ENCODE results near the gene RBM14. TPM values are rescaled to one million over a fixed set of nuclear protein-coding genes. Genes with fewer than 3 reads are reported as not detected.
A peak's percentile ranks its signal among the peaks of the same experiment; 100 is the strongest.

The RBM14 gene
- total and polyA plus RNA-seq, 8 donors: 24.4 to 61.6 (median 36.0) TPM

DNA sequence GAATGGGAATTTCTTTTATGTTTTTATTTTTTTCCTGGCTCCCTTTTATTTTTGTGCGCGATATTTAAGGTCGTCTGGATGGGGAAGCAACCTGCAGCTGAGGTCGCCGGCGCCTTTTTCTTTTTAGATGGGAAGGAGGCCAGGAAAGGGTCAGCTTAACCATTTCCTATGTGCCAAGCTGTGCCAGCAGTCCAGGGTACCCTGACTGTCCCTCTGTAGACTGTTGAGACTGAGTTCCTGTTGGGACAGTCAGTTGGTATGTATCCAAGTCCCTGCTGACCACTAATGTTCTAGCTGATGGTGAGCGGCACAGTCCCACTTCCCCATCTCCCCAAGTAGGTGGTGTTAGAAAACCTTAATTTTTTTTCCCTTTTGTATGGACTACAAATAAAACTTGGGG is 10.5 kb downstream of the RBM14 start:
- Histone ChIP-seq H3K9me3 (no peaks in the 10 kb centered on the region), H3K27ac (no peak overlapping the region), H3K27me3 (no peaks in the 10 kb centered on the region), H3K36me3 (peaks cover 8 to 36% (median 33%) of the 10 kb centered on the region in 3 donors), H3K4me1 (peaks cover 4 to 13% (median 6%) of the 10 kb centered on the region in 3 donors), H3K4me3 (no peak overlapping the region)
- TF ChIP-seq, protein P1, sequence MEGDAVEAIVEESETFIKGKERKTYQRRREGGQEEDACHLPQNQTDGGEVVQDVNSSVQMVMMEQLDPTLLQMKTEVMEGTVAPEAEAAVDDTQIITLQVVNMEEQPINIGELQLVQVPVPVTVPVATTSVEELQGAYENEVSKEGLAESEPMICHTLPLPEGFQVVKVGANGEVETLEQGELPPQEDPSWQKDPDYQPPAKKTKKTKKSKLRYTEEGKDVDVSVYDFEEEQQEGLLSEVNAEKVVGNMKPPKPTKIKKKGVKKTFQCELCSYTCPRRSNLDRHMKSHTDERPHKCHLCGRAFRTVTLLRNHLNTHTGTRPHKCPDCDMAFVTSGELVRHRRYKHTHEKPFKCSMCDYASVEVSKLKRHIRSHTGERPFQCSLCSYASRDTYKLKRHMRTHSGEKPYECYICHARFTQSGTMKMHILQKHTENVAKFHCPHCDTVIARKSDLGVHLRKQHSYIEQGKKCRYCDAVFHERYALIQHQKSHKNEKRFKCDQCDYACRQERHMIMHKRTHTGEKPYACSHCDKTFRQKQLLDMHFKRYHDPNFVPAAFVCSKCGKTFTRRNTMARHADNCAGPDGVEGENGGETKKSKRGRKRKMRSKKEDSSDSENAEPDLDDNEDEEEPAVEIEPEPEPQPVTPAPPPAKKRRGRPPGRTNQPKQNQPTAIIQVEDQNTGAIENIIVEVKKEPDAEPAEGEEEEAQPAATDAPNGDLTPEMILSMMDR (IDR thresholded peaks at IDR 0.05): no peak
- WGBS, 2 donors: 80 to 88% methylated on average over 7 of the region's 7 CpGs
- intact Hi-C loops (cut with DNase I): no loop called here
- FAIRE-seq (no peak), ATAC-seq (peak in 1 of 4 donors; percentile 33), DNase-seq (no peak)

DNA sequence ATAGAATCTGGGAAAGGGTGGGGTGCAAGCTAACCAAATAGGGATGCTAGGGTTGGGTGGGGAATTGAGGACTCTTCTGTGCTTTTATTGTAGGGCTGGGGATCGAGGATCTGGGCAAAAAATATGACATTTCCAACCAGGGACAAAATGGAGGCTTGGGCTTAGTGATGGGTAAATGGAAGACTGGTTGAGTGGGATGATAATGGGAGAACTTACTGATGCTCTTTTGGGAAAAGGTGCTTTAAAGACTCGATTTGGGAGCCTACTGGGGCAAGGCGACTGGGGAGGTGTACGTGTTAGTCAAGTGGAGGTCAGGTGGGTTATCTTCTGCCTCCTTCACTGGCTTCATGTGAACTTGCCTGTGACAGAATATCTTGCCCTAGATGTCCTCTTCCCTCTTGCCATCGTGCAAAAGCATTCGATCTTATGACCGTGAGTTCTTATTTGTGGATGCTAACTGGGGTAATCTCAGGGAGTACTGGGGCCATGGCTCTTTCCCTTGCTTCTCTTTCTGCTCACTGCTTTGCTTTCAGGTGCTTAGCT is 11.7 kb downstream of the RBM14 start:
- Histone ChIP-seq H3K36me3 (peaks cover 8 to 36% (median 33%) of the 10 kb centered on the region in 3 donors), H3K27me3 (no peaks in the 10 kb centered on the region), H3K27ac (no peak overlapping the region), H3K4me1 (peaks cover under 1 to 5% (median 1%) of the 10 kb centered on the region in 3 donors), H3K9me3 (no peaks in the 10 kb centered on the region), H3K4me3 (no peak overlapping the region)
- FAIRE-seq (no peak), DNase-seq (no peak), ATAC-seq (no peak)
- TF ChIP-seq, protein P1 (IDR thresholded peaks at IDR 0.05): no peak
- intact Hi-C loops (cut with DNase I): no loop called here
- 87 to 92% methylated on average over 7 of the region's 7 CpGs for WGBS, 2 donors

DNA sequence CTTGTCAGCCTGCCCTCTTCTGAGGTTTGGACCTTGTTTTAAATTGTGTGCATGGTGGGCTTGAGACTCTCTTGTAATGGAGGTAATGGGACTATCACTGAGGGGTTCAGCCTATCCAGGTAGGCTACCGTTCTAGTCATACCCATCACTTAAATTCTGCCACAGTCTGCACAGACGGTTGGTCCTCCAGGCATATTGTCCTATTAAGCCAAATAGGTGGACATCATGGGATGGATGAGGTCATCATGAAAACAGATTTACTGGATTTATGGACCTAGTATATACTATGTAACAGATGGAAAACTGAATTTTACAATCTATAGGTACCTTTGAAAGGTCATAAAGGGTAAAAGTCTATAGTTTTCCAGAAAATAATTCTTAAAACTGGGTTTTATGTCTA is 12.9 kb downstream of the RBM14 start:
- Histone ChIP-seq H3K4me1 (no peaks in the 10 kb centered on the region), H3K4me3 (no peak overlapping the region), H3K27ac (no peak overlapping the region), H3K9me3 (no peaks in the 10 kb centered on the region), H3K36me3 (peaks cover 6 to 34% (median 33%) of the 10 kb centered on the region in 3 donors), H3K27me3 (no peaks in the 10 kb centered on the region)
- TF ChIP-seq, protein P1 (IDR thresholded peaks at IDR 0.05): no peak
- FAIRE-seq (no peak), DNase-seq (no peak), ATAC-seq (no peak)
- WGBS, 2 donors: 85 to 89% methylated on average over 2 of the region's 2 CpGs
- intact Hi-C loops (cut with DNase I): no loop called here

DNA sequence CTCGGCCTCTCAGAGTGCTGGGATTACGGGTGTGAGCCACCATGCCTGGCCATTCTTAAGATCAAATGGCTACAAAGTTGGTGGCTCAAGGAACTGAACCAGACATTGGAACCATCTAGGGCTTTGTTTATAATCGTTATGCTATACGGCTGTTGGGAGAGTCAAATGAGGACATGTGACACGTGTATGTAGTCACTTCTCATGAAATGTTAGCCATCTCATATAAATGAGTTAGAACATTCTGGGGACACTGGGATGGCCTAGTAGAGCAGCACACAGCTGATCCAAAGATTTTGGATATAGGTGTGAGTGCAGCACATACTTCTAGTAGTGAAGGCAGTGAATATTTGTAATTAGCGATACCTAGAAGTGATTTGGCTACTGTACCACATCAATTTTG is 15.5 kb downstream of the RBM14 start:
- WGBS, 2 donors: 87 to 88% methylated on average over 6 of the region's 6 CpGs
- no peaks in the 10 kb centered on the region for H3K27me3 ChIP-seq
- H3K4me1 ChIP-seq: no peaks in the 10 kb centered on the region
- H3K4me3 ChIP-seq: no peak overlapping the region
- TF ChIP-seq, protein P1 (IDR thresholded peaks at IDR 0.05): no peak
- FAIRE-seq: no peak
- peaks cover 0 to 9% (median 8%) of the 10 kb centered on the region in 3 donors for H3K36me3 ChIP-seq
- no peak overlapping the region for H3K27ac ChIP-seq
- H3K9me3 ChIP-seq: no peaks in the 10 kb centered on the region
- ATAC-seq: no peak
- DNase-seq: no peak
- intact Hi-C loops (cut with DNase I): no loop called here

DNA sequence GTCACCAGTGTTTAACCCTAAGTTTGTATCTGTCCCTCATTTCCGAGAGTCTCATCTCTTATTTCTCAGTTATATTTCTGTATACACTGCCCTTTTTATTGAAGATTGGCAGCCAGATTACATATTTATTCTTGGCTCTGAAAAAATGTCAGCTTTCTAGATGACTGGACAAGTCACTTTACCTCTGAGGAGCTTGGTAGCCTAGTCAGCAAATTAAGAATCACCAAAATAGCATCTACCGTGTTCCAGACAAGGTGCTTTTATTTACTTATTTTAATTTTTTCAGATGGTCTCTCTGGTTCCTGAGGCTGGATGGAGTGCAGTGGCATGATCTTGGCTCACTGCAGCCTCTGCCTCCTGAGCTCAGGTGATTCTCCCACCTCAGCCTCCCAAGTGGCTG is 16.5 kb downstream of the RBM14 start:
- TF ChIP-seq, protein P1 (IDR thresholded peaks at IDR 0.05): no peak
- FAIRE-seq: no peak
- peaks cover 0 to 5% (median 0%) of the 10 kb centered on the region in 3 donors for H3K4me1 ChIP-seq

More for the DNA sequence above, 16.5 kb downstream of the RBM14 start:
- intact Hi-C loops (cut with DNase I): no loop called here
- WGBS, 2 donors: 76% methylated on average over 2 of the region's 2 CpGs
- no peaks in the 10 kb centered on the region for H3K27me3 ChIP-seq
- no peak overlapping the region for H3K27ac ChIP-seq
- H3K36me3 ChIP-seq: no peaks in the 10 kb centered on the region
- no peaks in the 10 kb centered on the region for H3K9me3 ChIP-seq
- DNase-seq (no peak), ATAC-seq (no peak)
- no peak overlapping the region for H3K4me3 ChIP-seq
